HG02840 (cell line): ENCODE data around the gene FBXO27.
A peak's percentile ranks its signal among the peaks of the same experiment; 100 is the strongest.
"Not testable (repeated sequence)": the region's sequence is repeated elsewhere in the genome, so short reads cannot be mapped to it uniquely, and the experiment has no call there.

Experiments
- ATAC-seq: cut with Tn5 transposase; IDR thresholded peaks from one replicate; pipeline ENCODE4 v1.9.1; 2021; ENCODE audit warnings: mild to moderate bottlenecking, moderate library complexity, moderate number of reproducible peaks; ENCODE audit not compliant: unreplicated experiment, low FRiP score

Gene FBXO27

DNA sequence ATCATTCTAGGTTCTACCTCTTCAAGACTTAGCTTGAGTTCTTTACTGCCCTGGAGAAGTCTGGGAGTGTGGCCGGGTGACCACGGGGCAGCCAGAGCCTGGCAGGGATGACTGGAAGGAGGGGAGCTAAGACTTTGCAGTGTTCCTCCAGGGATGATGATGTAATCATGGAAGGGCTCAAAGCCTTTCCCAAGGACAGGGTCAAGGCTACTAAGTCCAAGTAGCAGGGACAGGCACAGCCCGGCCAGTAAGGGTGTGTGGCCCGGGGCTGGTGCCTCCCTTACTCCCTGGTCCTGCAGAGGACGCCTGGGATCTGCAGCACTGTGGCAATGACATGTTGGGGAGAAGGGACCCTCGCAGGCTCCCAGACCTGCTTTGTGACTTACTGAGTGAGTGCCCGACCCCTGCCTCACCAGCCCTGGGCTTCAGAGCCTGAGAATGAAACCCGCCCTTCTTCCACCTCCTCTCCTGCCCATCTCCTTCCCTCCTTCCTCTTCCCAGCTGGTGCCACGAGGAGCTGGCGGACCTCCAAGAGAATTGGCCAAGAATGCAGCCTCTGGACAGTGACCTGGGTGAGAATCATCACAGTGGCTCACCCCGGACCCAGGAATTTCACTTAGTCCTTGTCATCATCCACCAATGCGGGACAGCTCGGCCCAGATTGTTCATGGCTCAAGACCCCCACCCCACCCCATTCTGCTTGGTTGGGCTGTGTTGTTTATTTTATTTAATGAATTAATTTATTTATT lies 41.2 kb downstream of the FBXO27 start:
- no peak for ATAC-seq

DNA sequence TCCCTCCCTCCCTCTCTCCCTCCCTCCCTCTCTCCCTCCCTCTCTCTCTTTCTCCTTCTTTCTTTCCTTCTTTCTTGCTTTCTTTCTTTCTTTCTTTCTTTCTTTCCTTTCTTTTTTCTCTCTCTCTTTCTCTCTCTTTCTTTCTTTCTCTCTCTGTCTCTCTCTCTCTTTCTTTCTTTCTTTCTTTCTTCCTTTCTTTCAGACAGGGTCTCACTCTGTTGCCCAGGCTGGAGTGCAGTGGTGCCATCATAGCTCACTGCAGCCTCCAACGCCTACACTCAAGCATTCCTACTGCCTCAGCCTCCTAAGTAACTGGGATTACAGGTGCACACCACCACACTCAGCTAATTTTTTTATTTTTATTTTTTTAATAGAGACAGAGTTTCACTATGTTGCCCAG lies 42.7 kb downstream of the FBXO27 start:
- ATAC-seq, result not testable (repeated sequence)

DNA sequence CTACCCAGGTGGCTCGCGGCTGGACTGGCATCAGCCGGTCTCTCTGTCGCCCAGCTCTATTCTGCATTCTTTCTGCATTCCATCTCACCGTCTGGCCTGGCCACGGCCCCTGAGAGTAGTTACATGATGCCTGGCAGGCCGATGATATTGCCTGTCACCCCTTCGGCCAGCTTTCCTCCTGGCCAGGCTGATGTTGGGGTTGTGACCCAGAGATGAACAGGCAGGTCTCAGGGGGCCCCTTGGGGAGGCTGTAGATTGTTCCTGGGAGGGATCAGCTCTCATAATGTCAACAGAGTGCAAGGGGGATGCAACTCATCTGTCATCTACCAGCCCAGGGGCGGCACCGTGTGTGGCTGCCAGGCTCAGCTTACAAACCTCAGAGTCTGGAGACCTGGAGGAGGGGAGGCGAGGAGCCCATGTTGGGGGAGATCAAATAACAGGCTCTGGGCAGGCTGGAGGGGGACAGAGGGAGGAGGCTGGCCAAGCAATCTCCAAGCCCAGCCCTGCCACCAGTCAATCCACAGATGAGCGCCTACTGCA lies 43.2 kb downstream of the FBXO27 start:
- ATAC-seq, result no peak

DNA sequence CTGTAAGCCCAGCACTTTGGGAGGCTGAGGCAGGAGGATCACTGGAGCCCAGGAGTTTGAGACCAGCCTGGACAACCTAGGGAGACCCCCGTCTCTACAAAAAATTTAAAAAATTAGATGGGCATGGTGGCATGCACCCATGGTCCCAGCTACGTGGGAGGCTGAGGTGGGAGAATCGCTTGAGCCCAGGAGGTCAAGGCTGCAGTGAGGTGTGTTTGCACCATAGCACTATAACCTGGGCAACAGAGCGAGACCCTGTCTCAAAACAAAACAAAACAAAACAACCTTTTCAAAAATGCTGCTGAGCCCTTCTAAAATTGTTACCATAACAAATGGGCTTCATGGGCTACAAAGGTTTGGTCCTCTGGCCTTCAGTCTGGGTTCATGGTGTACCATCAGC lies 43.7 kb downstream of the FBXO27 start:
- ATAC-seq, result not testable (repeated sequence)

DNA sequence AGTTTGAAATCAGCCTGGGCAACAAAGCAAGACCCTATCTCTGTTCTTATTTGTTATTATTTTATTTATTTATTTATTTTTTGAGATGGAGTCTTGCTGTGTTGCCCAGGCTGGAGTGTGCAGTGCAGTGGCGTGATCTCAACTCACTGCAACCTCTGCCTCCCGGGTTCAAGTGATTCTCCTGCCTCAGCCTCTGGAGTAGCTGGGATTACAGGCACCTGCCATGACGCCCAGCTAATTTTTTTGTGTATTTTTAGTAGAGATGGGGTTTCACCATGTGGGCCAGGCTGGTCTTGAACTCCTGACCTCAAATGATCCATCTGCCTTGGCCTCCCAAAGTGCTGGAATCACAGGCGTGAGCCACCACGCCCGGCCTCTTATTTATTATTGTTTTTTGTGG lies 44.6 kb downstream of the FBXO27 start:
- not testable (repeated sequence) for ATAC-seq

DNA sequence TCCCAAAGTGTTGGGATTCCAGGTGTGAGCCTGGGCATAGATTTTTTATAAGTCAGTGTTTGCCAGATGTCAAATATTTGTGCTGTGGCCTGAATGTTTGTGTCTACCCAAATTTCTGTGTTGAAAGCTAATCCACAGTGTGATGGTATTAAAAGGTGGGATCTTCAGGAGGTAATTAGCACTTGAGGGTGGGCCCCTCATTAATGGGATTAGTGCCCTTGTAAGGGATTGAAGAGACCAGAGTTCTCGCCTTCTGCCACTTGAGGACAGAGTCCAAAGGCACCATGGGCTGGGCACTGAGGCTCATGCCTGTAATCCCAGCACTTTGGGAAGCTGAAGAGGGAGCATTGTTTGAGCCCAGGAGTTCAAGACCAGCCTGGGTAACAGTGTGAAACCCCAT lies 47.1 kb downstream of the FBXO27 start:
- no peak for ATAC-seq

DNA sequence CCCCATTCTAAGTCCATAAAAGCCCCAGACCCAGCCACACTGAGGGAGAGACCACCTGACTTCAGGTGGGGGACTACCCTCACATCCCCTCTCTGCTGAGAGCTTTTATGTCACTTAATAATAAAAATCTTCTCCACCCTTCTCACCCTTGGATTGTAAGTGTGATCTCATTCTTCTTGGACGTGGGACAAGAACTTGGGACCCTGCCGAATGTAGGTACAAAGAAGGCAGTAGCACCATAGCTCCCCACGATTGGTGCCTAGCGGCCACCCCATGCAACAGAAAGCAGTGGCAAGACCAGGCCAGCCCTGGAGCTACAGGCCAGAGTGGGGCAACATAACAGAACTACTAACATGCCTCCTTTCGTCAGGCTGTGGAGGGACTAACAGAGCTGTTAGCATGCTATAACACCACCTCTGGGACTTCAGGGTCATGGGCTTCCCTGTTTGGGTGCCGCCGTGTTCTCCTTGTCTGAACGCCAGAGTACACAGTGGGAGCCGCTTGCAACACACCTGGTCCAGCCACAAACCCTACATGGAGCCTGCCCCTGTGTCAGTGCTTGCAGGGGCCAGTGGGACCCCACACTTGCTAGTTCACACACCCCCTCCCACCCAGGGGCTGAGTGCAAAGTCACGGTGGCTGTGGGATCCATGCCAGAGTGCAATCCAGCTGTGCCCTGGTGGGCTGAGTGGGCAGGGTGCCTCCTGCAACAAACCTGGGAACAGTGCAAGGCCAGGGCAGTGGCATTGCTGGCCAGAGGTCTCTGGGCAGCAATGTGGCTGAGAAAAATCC lies 51.6 kb downstream of the FBXO27 start:
- no peak for ATAC-seq

DNA sequence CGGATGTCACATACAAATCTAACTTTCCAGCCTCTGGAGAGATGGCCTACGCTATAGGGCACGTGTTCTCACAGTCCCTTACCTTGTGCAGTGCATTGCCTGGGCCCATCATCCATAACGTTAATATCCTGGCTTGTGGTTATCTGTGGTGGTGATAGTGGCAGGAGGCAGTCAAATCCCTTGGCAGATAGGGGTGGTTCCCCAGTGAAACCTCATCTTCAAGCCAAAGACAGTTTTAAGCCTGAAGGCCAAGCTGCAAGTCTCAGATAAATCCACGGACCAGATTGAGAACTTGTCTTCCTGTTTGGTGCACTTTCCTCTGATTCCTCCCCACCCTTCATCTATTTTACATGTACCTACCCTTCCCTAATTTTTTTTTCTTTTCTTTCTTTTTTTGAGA lies 52.5 kb downstream of the FBXO27 start:
- ATAC-seq, result no peak

DNA sequence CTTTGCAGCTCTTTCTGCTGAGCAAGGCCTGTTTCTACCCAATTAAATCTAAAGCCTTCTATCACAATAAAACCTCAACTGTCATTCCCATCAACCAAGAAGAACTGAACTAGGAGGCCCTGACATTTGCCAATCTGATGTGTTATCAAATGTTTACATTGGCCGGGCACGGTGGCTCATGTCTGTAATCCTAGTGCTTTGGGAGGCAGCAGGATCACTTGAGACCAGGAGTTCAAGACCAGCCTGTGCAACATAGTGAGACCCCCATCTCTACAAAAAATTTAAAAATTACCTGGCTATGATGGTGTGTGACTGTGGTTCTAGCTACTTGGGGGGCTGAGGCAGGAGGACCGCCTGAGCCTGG lies 54.0 kb downstream of the FBXO27 start:
- no peak for ATAC-seq

DNA sequence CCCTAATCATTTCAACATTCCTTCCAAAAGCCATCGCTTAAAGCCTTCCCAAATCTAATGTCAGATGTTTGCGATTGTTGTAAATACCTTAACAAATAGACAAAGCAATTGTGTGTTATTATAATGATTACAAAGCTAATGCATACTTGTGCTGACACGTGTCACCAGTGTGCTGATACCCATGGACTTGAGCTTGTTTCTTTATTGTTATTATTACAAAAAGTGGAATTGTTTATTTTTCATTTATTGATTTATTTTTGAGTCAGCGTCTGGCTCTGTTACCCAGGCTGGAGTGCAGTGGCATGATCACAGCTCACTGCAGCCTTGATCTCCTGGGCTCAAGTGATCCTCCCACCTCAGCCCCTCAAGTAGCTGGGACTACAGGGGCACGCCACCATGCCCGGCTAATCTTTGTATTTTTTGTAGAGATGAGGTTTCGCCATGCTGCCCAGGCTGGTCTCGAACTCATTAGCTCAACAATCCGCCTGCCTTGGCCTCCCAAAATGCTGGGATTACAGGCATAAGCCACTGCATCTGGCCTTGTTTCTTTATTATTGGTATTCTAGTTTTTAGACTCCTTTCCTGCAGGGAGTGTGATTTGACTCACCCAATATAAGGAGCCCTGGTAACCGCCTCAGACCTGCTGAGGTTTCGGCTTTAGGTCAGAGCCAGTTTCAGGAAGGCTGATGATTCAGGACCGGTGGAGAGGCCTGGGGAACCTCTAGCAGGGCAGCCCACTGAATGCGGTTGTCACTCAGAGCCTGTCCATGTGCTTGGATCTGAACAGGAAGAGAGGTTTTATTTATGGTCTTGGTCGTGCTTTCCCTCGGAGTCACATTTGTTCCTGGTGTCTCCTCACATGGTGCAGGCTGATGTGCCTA lies 54.7 kb downstream of the FBXO27 start:
- ATAC-seq, result peak; percentile 61

DNA sequence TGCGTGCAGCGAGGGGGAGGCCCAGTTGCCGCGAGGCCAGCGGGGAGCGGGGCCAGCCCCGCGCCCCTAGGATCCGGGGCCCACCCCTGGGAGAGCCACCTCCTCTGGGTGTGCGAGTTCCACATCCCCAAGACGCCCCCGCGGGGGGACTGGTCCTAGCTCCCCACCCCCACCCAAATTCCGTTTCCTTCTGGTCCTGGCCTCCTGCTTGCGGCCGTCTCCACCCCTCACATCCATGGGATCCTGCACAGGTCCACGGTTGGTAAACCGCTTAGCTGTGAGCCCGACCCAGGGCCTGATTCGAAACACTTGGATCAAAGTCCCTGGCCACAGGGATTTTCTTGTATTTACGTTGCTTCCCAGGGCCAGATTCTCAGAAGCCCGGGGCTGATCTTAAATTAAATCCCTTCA lies 56.5 kb downstream of the FBXO27 start:
- ATAC-seq, result no peak

DNA sequence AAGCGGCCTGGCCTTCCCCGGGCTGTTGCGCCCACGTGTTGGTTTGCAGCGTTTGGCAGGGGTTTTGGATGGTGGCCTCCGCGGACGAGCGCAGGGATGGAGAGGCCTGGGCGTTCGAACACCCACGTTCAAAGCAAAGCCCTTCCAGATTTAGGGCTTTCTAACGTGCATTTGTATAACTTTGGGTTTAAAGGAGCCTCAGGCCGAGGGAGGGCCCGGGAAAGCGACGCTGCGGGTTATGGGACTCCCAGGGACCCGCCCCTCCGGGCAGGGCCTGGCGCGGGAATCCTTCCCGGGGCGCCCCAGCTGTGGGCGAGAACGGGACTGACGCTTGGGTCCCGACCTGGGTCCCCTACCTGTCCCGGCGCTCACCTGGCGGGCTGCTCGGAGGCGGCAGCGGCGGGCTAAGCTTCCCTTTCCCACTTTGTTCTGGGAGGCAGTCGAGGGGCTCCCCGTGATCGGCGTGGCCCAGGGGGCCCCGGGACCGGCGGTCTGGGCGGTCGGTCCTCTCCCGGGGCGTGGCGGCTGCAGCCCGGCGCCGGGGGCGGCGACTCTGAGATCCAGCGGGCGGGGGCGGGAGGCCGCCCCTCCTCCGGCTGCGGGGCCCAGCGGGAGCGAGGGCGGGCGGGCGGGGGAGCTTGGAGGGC lies 57.0 kb downstream of the FBXO27 start, which contains the start of gene FBXO17:
Gene FBXO17, minus strand, starts transcription at position 529 of the 647 bp plus-strand sequence. CDS start 25,423 bp downstream, outside the sequence.
- ATAC-seq, result no peak

DNA sequence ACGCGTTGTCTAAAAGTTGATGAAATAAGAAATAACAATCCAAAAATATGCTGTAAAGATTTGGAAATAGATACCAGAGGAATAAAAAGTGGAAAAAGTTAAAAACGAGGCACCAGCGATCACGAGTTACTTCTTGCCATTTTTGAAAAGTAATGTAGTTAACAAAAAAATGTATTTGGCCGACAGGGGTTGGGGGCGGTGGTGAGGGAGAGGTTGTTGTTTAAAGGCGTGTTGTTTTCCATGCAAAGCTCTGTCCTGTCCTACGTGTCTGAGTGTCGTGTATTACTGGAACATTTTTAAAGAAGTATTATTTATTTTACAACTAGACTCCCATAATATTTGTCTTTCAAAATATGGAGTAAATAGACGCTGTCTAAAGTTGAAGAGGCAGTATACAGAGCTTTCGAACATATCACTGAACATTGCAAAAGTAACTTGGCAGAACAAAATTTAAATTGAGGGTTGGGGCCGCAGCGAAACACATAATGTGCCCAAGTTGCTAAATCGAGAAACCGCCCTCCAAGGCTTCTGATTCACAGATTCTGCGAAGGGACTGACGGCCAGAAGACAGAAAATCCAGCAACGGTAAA lies 57.6 kb downstream of the FBXO27 start:
- ATAC-seq, result no peak
